Tibial nerve (tissue), 4 donors: ENCODE data around the gene EYS. TPM values are rescaled to one million over a fixed set of nuclear protein-coding genes. Genes with fewer than 3 reads are reported as not detected.

Experiments
- DNase-seq, 2 donors: peaks; one replicate each; pipeline ENCODE4 v3.0.0-alpha.2; 2019; ENCODE audit warnings: low spot score in 2 of 2
- H3K27ac ChIP-seq, 4 donors: fragments of 200-600 bp; sonication (generic) in 3 of 4; one replicate each; pipeline ENCODE4 v1.5.1; 2017 to 2019; ENCODE audit warnings: mild to moderate bottlenecking in 1 of 4
- H3K27me3 ChIP-seq, 2 donors: fragments of 200-600 bp; sonication (generic) in 1 of 2; one replicate each; pipeline versions ENCODE4 v1.5.1 to v1.6.0; 2017 to 2019
- H3K36me3 ChIP-seq, 3 donors: fragments of 200-600 bp; sonication (generic); one replicate each; pipeline ENCODE4 v1.5.1; 2018 to 2019
- H3K4me1 ChIP-seq, 4 donors: fragments of 200-600 bp; sonication (generic) in 3 of 4; one replicate each; pipeline ENCODE4 v1.5.1; 2017 to 2019
- H3K4me3 ChIP-seq, 4 donors: fragments of 200-600 bp; sonication (generic) in 3 of 4; one replicate each; pipeline ENCODE4 v1.5.1; 2017 to 2019; ENCODE audit warnings: mild to moderate bottlenecking in 1 of 4, moderate library complexity in 1 of 4
- H3K9me3 ChIP-seq, 4 donors: fragments of 200-600 bp; sonication (generic) in 3 of 4; one replicate each; pipeline ENCODE4 v1.5.1; 2017 to 2019
- CTCF ChIP-seq, 5 experiments: fragments of 200-600 bp in 3 of 5; fragments of 450-650 bp in 2 of 5; sonication (generic) in 3 of 5; IDR thresholded peaks; one replicate each; pipeline ENCODE4 v1.5.1; 2016 to 2019; ENCODE audit warnings: antibody characterized with exemption in 5 of 5, mild to moderate bottlenecking in 3 of 5, moderate library complexity in 2 of 5
- EP300 ChIP-seq, 2 donors: sonication (generic); formaldehyde crosslinking; IDR thresholded peaks; one replicate each; pipeline ENCODE4 v1.6.1; 2017; ENCODE audit warnings: antibody characterized with exemption in 2 of 2, mild to moderate bottlenecking in 1 of 2
- POLR2A ChIP-seq, 2 donors: fragments of 450-650 bp; IDR thresholded peaks; one replicate each; pipeline ENCODE4 v1.6.1; 2017; ENCODE audit warnings: antibody characterized with exemption in 2 of 2, mild to moderate bottlenecking in 2 of 2, moderate library complexity in 2 of 2
- WGBS, 2 donors: methylation state at CpG; one replicate each; pipeline ENCODE4 v1.1.5; 2018; 5-methylcytosine and 5-hydroxymethylcytosine counted together
- total RNA-seq, 4 donors: library from RNA; depleted of rRNA; stranded (reverse); fragments of >200 nt; gene quantifications; one replicate each; pipeline ENCODE4 v1.1.0, GENCODE V29; 2016

Gene EYS
- total RNA-seq, 4 donors from 2014 or later: under 0.01 to 4.5 (median 0.39) TPM; not detected in 1

- TF ChIP-seq CTCF (IDR thresholded peaks at IDR 0.05): no peak
- TF ChIP-seq EP300 (IDR thresholded peaks at IDR 0.05): no peak
- no peak for TF ChIP-seq POLR2A (IDR thresholded peaks at IDR 0.05)
- DNase-seq: no peak
Measured at GRCh38 chr6:65112435-65112834, 594.6 kb downstream of the EYS start.

DNA sequence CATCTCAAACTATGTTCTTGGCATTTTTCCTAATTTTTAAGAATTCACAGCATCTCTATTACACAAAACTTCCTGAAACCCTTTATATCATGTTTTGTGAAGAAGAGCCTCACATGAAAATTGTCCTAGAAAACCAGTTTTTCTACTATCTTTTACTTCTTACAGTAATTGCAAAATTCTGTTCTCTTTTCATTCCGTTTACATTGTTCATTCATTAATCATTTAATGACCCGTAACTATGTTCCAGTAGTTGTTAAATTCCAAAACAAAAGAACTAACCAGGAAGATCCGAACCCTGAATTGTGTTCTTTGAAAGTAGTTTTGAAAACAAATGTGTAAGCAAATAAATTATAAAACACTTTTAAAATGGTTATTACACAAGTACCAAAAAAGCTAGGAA is 597.0 kb downstream of the EYS start:
- WGBS, 2 donors: 39 to 46% methylated on average over 3 of the region's 3 CpGs

More at GRCh38 chr6:65112435-65112834, 594.6 kb downstream of the EYS start:
- Histone ChIP-seq H3K27me3 (no peaks in the 10 kb centered on the region), H3K9me3 (no peaks in the 10 kb centered on the region), H3K4me1 (no peaks in the 10 kb centered on the region), H3K4me3 (no peak overlapping the region), H3K27ac (no peak overlapping the region), H3K36me3 (no peaks in the 10 kb centered on the region)

DNA sequence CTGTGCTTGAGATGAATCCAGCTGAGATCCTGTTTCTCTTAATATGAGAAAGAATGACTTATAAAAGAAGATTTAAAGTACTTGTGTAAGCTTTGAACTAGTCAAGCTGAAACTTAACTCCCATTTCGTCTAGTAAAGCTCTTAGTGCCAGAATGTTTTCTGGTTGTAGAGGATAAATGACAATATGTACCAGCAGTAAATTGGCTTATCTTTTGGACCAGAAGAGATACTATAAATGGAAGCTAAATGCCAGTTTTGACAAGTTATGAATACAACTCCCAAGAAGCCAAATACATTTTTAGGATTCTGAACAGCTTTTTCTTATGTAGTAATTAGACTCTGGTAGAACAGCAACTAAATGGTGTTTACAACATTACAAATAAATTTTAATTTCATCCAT is 608.7 kb downstream of the EYS start:
- Histone ChIP-seq H3K4me3 (no peak overlapping the region), H3K36me3 (no peaks in the 10 kb centered on the region), H3K27me3 (no peaks in the 10 kb centered on the region), H3K27ac (no peak overlapping the region), H3K4me1 (no peaks in the 10 kb centered on the region), H3K9me3 (no peaks in the 10 kb centered on the region)
- no peak for DNase-seq
- TF ChIP-seq POLR2A (IDR thresholded peaks at IDR 0.05) (no peak), EP300 (IDR thresholded peaks at IDR 0.05) (no peak), CTCF (IDR thresholded peaks at IDR 0.05) (no peak)
- 61 to 67% methylated on average over 1 of the region's 1 CpG for WGBS, 2 donors

More for the DNA sequence above, 597.0 kb downstream of the EYS start:
- TF ChIP-seq POLR2A (IDR thresholded peaks at IDR 0.05) (no peak), EP300 (IDR thresholded peaks at IDR 0.05) (no peak), CTCF (IDR thresholded peaks at IDR 0.05) (no peak)
- Histone ChIP-seq H3K36me3 (no peaks in the 10 kb centered on the region), H3K4me1 (no peaks in the 10 kb centered on the region), H3K4me3 (no peak overlapping the region), H3K27ac (no peak overlapping the region), H3K9me3 (no peaks in the 10 kb centered on the region), H3K27me3 (no peaks in the 10 kb centered on the region)
- no peak for DNase-seq

GRCh38 chr6:65091561-65091960 is 615.5 kb downstream of the EYS start:
- Histone ChIP-seq H3K27me3 (no peaks in the 10 kb centered on the region), H3K4me3 (no peak overlapping the region), H3K36me3 (no peaks in the 10 kb centered on the region), H3K27ac (no peak overlapping the region), H3K4me1 (no peaks in the 10 kb centered on the region), H3K9me3 (no peaks in the 10 kb centered on the region)
- WGBS, 2 donors: 84 to 92% methylated on average over 8 of the region's 8 CpGs
- DNase-seq: no peak
- TF ChIP-seq EP300 (IDR thresholded peaks at IDR 0.05): no peak

- WGBS, 2 donors: 83 to 95% methylated on average over 3 of the region's 3 CpGs
- H3K4me1 ChIP-seq: no peaks in the 10 kb centered on the region
- no peaks in the 10 kb centered on the region for H3K36me3 ChIP-seq
- no peak for DNase-seq
- TF ChIP-seq EP300 (IDR thresholded peaks at IDR 0.05): no peak
- no peak for TF ChIP-seq POLR2A (IDR thresholded peaks at IDR 0.05)
- TF ChIP-seq CTCF (IDR thresholded peaks at IDR 0.05): no peak
- H3K27me3 ChIP-seq: no peaks in the 10 kb centered on the region
- H3K4me3 ChIP-seq: no peak overlapping the region
- H3K27ac ChIP-seq: no peak overlapping the region
- H3K9me3 ChIP-seq: no peaks in the 10 kb centered on the region
Measured at GRCh38 chr6:65088575-65088974, 618.5 kb downstream of the EYS start.

DNA sequence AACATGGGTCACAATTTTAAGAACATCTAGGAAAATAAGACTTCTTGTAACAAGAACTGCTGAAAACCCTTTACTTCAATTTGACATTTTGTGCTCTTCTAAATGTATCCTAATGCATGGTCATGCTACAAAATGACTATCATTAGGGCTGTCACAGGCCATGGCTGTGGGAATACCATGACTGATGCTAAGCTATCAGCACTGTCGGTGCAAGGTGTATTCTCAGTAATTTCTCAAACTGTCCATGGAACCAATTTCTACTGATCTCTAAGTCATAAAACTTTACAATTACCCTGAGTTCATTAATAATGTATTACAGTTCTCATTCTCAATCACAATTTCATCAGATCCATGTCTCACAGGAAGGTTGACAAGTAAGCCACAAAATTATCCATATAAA is 625.3 kb downstream of the EYS start:
- Histone ChIP-seq H3K27ac (no peak overlapping the region), H3K36me3 (no peaks in the 10 kb centered on the region), H3K4me3 (no peak overlapping the region), H3K4me1 (no peaks in the 10 kb centered on the region), H3K9me3 (no peaks in the 10 kb centered on the region), H3K27me3 (no peaks in the 10 kb centered on the region)
- no peak for DNase-seq
- TF ChIP-seq EP300 (IDR thresholded peaks at IDR 0.05) (no peak), POLR2A (IDR thresholded peaks at IDR 0.05) (no peak), CTCF (IDR thresholded peaks at IDR 0.05) (no peak)
- WGBS, 2 donors: 94 to 96% methylated on average over 1 of the region's 1 CpG
